GM12801 (cell line): ENCODE results near the gene CRYBG2.

Source experiments
- CTCF ChIP-seq: IDR thresholded peaks from one replicate; pipeline ENCODE4 v1.5.1; 2011; ENCODE audit warnings: control low read depth; ENCODE audit not compliant: insufficient read length; ENCODE audit errors: extremely low read depth

Gene CRYBG2

GRCh38 chr1:26389604-26390247 lies 35.8 kb upstream of the CRYBG2 start:
- no peak for TF ChIP-seq CTCF

- TF ChIP-seq CTCF, result no peak
Observed at GRCh38 chr1:26388791-26389445, 35.0 kb upstream of the CRYBG2 start.

GRCh38 chr1:26387447-26387846 lies 33.5 kb upstream of the CRYBG2 start:
- TF ChIP-seq CTCF, result no peak

GRCh38 chr1:26384076-26384475 lies 30.1 kb upstream of the CRYBG2 start:
- no peak for TF ChIP-seq CTCF

GRCh38 chr1:26378879-26379251 lies 24.9 kb upstream of the CRYBG2 start:
- TF ChIP-seq CTCF, result no peak

- no peak for TF ChIP-seq CTCF
Observed at GRCh38 chr1:26378088-26378878, 24.4 kb upstream of the CRYBG2 start.

GRCh38 chr1:26376050-26376449 lies 22.1 kb upstream of the CRYBG2 start:
- TF ChIP-seq CTCF, result no peak
